GM12801 (cell line): ENCODE measurements around the gene PLEK2.

Source experiments
- CTCF ChIP-seq: IDR thresholded peaks from one replicate; pipeline ENCODE4 v1.5.1; 2011; ENCODE audit warnings: control low read depth; ENCODE audit not compliant: insufficient read length; ENCODE audit errors: extremely low read depth

Gene PLEK2

GRCh38 chr14:67405771-67406170 lies 6.2 kb downstream of the PLEK2 start:
- TF ChIP-seq CTCF = no peak

- no peak for TF ChIP-seq CTCF
Observed at GRCh38 chr14:67400434-67400833, 11.5 kb downstream of the PLEK2 start.

GRCh38 chr14:67397536-67397935 lies 14.4 kb downstream of the PLEK2 start:
- no peak for TF ChIP-seq CTCF

- no peak for TF ChIP-seq CTCF
Observed at GRCh38 chr14:67396381-67396970, 15.5 kb downstream of the PLEK2 start.

GRCh38 chr14:67395876-67396189 lies 16.1 kb downstream of the PLEK2 start:
- TF ChIP-seq CTCF = no peak

GRCh38 chr14:67395086-67395875 lies 16.7 kb downstream of the PLEK2 start:
- TF ChIP-seq CTCF = no peak

- TF ChIP-seq CTCF = no peak
Observed at GRCh38 chr14:67393689-67394088, 18.3 kb downstream of the PLEK2 start.
